Activated CD4-positive, alpha-beta memory T cell treated with anti-CD3 and anti-CD28 coated beads, Interleukin-2, amount 10 ng/mL, durations not matched to agents 7 days and 5 days (primary cell): ENCODE results near the gene EIF4E2. TPM values are rescaled to one million over a fixed set of nuclear protein-coding genes. Genes with fewer than 3 reads are reported as not detected.

ENCODE experiments used
- CTCF ChIA-PET: fragments of 350-600 bp; sonication (Branson Sonifier 250); formaldehyde crosslinking; loops from one replicate; lab custom pipeline; 2021; ENCODE audit warnings: antibody characterized with exemption, inconsistent platforms; lab: Charles Lee
- POLR2A ChIA-PET: fragments of 350-600 bp; sonication (Branson Sonifier 250); formaldehyde crosslinking; loops from one replicate; lab custom pipeline; 2021; ENCODE audit warnings: antibody characterized with exemption; lab: Charles Lee
- DNase-seq: peaks from one replicate; pipeline ENCODE4 v3.0.0-alpha.2; 2020
- H3K27ac Mint-ChIP-seq: one replicate; pipeline ENCODE4 v1.8.0; 2021; ENCODE audit warnings: mild to moderate bottlenecking, mixed read lengths
- H3K27me3 Mint-ChIP-seq: one replicate; pipeline ENCODE4 v1.8.0; 2021; ENCODE audit warnings: mixed read lengths
- H3K36me3 Mint-ChIP-seq: one replicate; pipeline ENCODE4 v1.8.0; 2021; ENCODE audit warnings: low read depth, mixed read lengths
- H3K4me1 Mint-ChIP-seq: one replicate; pipeline ENCODE4 v1.8.0; 2021; ENCODE audit warnings: mixed read lengths
- H3K4me3 Mint-ChIP-seq: one replicate; pipeline ENCODE4 v1.8.0; 2021; ENCODE audit warnings: mild to moderate bottlenecking, mixed read lengths
- H3K9me3 Mint-ChIP-seq: one replicate; pipeline ENCODE4 v1.8.0; 2021; ENCODE audit warnings: mixed read lengths
- total RNA-seq, 2 experiments: library from RNA; stranded (reverse); gene quantifications; one replicate each; pipeline ENCODE4 v1.2.3, GENCODE V29; 2021

The EIF4E2 gene
- total RNA-seq, 2 experiments from 2014 or later = 72.8 to 74.6 TPM

DNA sequence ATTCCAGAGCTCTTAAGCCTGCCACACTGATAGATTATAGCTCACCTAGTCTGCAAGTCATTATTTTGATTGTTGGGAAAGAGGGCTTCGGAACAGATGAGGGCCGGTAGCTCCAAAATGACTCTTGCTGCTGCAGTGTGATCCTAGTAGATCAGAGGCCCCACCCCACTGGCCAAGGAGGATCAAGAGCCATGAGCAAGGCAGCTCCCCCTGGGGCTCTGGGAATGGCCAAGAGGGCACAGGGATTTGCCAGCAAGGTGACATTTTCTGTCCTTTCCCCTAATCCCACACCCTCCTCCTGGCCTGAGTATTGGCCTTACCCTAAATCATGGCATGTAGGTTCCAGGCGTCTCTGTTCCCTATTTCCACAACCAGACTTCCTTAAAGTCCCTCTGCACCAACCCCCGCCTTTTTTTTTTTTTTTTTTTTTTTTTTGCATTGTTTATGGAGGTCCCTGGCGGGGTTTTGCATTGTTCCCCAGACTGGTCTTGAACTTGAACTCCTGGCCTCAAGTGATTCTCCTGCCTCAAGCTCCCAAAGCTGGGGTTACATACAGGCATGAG, 36.5 kb downstream of the EIF4E2 start:
- no peak overlapping the region for H3K27ac Mint-ChIP-seq
- ChIA-PET POLR2A (interaction anchor here (1.4 kb wide), 1 partner anchor 36 kb away, joined by 3 read pairs; no protein-coding TSS in a partner anchor), CTCF (no interaction called here)
- peaks cover 5% of the 10 kb centered on the region for H3K36me3 Mint-ChIP-seq
- DNase-seq = no peak
- H3K9me3 Mint-ChIP-seq = no peaks in the 10 kb centered on the region
- H3K4me3 Mint-ChIP-seq = no peak overlapping the region
- H3K27me3 Mint-ChIP-seq = no peaks in the 10 kb centered on the region
- H3K4me1 Mint-ChIP-seq = no peaks in the 10 kb centered on the region

- H3K4me3 Mint-ChIP-seq = no peak overlapping the region
- no peaks in the 10 kb centered on the region for H3K27me3 Mint-ChIP-seq
- CTCF ChIA-PET = no interaction called here
- no peaks in the 10 kb centered on the region for H3K9me3 Mint-ChIP-seq
- peaks cover under 1% of the 10 kb centered on the region for H3K36me3 Mint-ChIP-seq
- H3K27ac Mint-ChIP-seq = no peak overlapping the region
- H3K4me1 Mint-ChIP-seq = peaks cover 3% of the 10 kb centered on the region
- POLR2A ChIA-PET = no interaction called here
- no peak for DNase-seq
Observed at GRCh38 chr2:232587512-232587911, 37.0 kb downstream of the EIF4E2 start.

GRCh38 chr2:232588031-232588430, 37.5 kb downstream of the EIF4E2 start:
- H3K9me3 Mint-ChIP-seq = no peaks in the 10 kb centered on the region
- no peaks in the 10 kb centered on the region for H3K36me3 Mint-ChIP-seq
- CTCF ChIA-PET = no interaction called here
- POLR2A ChIA-PET = no interaction called here
- H3K27ac Mint-ChIP-seq = no peak overlapping the region
- peaks cover 6% of the 10 kb centered on the region for H3K4me1 Mint-ChIP-seq
- H3K4me3 Mint-ChIP-seq = no peak overlapping the region
- DNase-seq = no peak
- no peaks in the 10 kb centered on the region for H3K27me3 Mint-ChIP-seq

DNA sequence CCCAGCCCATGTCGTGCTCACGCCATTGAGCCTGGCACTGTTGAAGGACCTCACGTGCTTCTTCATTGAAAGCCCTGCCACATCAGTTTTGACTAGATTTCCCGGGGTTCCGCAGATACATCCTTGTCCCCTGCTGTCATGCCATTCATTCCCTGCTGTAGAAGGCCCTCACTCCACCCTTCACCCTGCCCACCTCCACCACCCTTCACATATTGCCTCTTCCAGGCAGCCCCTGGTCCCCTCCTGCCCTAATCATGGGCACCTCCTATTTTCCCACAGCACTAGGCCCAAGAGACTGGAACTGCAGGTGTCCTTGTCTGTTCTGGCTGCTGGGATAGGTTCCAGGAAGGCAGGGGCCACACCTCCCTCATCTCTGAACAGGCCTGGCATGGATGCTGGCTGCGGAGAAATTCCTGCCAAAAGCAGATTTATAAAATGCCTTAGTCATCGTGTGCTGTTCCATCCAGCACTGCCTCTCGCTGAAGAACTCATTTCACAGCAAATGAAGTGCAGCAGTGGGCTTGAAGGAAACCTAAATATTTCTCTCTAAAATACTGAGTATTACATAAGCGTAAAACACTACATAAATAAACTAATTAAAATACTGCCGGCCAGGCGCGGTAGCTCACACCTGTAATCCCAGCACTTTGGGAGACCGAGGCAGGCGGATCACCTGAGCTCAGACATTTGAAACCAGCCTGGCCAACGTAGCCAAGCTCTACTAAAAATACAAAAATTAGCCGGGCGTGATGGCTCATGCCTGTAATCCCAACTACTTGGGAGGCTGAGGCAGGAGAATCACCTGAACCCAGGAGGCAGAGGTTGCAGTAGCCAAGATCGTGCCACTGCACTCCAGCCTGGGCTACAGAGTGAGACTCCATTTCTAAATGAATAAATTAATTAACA, 38.4 kb downstream of the EIF4E2 start:
- ChIA-PET POLR2A (no interaction called here), CTCF (no interaction called here)
- Mint-ChIP-seq H3K4me1 (peaks cover 11% of the 10 kb centered on the region), H3K36me3 (no peaks in the 10 kb centered on the region), H3K4me3 (no peak overlapping the region), H3K9me3 (no peaks in the 10 kb centered on the region), H3K27ac (no peak overlapping the region), H3K27me3 (no peaks in the 10 kb centered on the region)
- DNase-seq = no peak

GRCh38 chr2:232592772-232593395, 42.4 kb downstream of the EIF4E2 start:
- H3K4me3 Mint-ChIP-seq = no peak overlapping the region

DNA sequence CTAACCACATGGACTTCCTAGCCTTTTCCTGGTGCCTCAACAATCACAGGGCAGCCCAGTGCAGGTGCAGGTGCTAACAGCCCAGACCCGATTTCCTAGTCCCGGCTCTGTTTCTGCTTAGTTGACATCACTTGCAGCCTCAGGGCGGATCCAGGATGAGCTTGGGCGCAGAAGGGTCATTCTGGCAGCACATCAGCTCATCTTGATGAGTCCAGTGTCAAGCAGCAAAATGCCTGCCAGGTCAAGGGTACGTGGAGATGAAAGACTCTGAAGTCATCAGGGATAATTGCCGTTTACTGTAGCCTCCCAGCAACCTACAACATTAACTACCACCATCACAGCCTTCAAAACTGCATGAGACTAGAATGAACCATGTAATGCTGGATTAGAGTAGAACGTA, 43.5 kb downstream of the EIF4E2 start:
- no peaks in the 10 kb centered on the region for H3K36me3 Mint-ChIP-seq

More at GRCh38 chr2:232592772-232593395, 42.4 kb downstream of the EIF4E2 start:
- Mint-ChIP-seq H3K27me3 (no peaks in the 10 kb centered on the region), H3K9me3 (no peaks in the 10 kb centered on the region), H3K36me3 (no peaks in the 10 kb centered on the region), H3K27ac (no peak overlapping the region), H3K4me1 (peaks cover 11% of the 10 kb centered on the region)
- DNase-seq = no peak
- CTCF ChIA-PET = interaction anchor here (2.6 kb wide), 1 partner anchor 12 kb away, joined by 7 read pairs; no protein-coding TSS in a partner anchor
- POLR2A ChIA-PET = no interaction called here

DNA sequence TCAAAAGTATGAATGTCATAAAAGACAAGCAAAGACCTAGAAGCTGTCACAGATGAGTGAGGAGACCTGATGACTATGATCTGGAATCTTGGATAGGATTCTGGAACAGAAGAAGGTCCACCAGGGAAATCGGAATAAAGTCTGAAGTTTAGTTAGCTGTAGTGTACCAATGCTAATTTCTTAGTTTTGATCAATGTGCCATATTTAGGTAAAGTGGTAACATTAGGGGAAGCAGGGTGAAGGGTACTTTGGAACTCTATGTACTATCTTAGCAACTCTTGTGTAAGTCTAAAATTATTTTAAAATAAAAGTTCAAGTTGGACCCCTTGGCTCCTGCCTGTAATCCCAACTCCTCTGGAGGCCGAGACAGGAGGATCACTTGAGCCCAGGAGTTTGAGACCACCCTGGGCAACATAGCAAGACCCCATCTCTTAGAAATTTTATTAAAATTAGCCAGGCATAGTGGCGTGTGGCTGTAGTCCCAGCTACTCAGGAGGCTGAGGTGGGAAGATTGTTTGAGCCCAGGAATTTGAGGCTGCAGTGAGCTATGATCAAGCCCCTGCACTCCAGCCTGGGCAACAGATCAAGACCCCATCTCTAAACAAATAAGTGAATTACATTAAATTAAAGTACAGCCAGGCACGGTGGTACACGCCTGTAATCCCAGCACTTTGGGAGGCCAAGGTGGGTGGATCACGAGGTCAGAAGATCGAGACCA, 47.0 kb downstream of the EIF4E2 start:
- Mint-ChIP-seq H3K36me3 (no peaks in the 10 kb centered on the region), H3K9me3 (no peaks in the 10 kb centered on the region), H3K4me1 (peaks cover 8% of the 10 kb centered on the region), H3K4me3 (no peak overlapping the region), H3K27ac (no peak overlapping the region), H3K27me3 (no peaks in the 10 kb centered on the region)
- ChIA-PET POLR2A (no interaction called here), CTCF (no interaction called here)
- no peak for DNase-seq

More for the DNA sequence above, 43.5 kb downstream of the EIF4E2 start:
- POLR2A ChIA-PET = no interaction called here
- Mint-ChIP-seq H3K27ac (no peak overlapping the region), H3K27me3 (no peaks in the 10 kb centered on the region), H3K4me3 (no peak overlapping the region), H3K4me1 (peaks cover 11% of the 10 kb centered on the region), H3K9me3 (no peaks in the 10 kb centered on the region)
- CTCF ChIA-PET = interaction anchor here (2.6 kb wide), 1 partner anchor 11 kb away, joined by 7 read pairs; no protein-coding TSS in a partner anchor
- DNase-seq = no peak

DNA sequence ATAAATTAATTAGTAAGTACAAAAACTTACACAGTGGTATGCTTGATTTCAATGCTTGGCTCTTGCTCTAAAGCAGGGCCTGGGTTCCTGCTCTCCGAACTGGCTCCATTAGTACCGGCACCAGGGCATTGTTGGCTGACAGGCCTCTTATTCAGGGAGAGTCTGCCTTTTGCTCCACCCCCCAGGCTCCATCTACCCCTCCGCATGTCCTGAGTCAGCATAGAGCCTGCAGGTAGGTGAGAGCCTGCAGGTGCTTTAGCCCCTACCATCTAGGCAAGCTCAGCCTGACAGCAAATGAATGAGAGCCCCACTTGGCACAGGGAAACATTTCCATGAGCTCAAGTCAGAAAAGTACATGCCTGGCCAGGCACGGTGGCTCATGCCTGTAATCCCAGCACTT, 47.8 kb downstream of the EIF4E2 start:
- H3K4me1 Mint-ChIP-seq = peaks cover 2% of the 10 kb centered on the region
- CTCF ChIA-PET = no interaction called here
- no peak overlapping the region for H3K27ac Mint-ChIP-seq
- no peaks in the 10 kb centered on the region for H3K9me3 Mint-ChIP-seq
- H3K27me3 Mint-ChIP-seq = peaks cover under 1% of the 10 kb centered on the region
- POLR2A ChIA-PET = no interaction called here
- H3K36me3 Mint-ChIP-seq = no peaks in the 10 kb centered on the region
- DNase-seq = no peak
- no peak overlapping the region for H3K4me3 Mint-ChIP-seq

GRCh38 chr2:232600053-232600773, 49.7 kb downstream of the EIF4E2 start:
- H3K4me3 Mint-ChIP-seq = no peak overlapping the region
- H3K27me3 Mint-ChIP-seq = peaks cover 13% of the 10 kb centered on the region
- DNase-seq = no peak
- no peaks in the 10 kb centered on the region for H3K9me3 Mint-ChIP-seq
- POLR2A ChIA-PET = no interaction called here
- no peaks in the 10 kb centered on the region for H3K36me3 Mint-ChIP-seq
- H3K27ac Mint-ChIP-seq = no peak overlapping the region
- no peaks in the 10 kb centered on the region for H3K4me1 Mint-ChIP-seq
- CTCF ChIA-PET = no interaction called here

- ChIA-PET POLR2A (no interaction called here), CTCF (interaction anchor here (0.7 kb wide), 1 partner anchor 418 kb away, joined by 5 read pairs; no protein-coding TSS in a partner anchor)
- H3K36me3 Mint-ChIP-seq = no peaks in the 10 kb centered on the region
- DNase-seq = no peak
- H3K4me3 Mint-ChIP-seq = no peak overlapping the region
- peaks cover 10% of the 10 kb centered on the region for H3K4me1 Mint-ChIP-seq
- H3K9me3 Mint-ChIP-seq = no peaks in the 10 kb centered on the region
- H3K27me3 Mint-ChIP-seq = peaks cover 13% of the 10 kb centered on the region
- H3K27ac Mint-ChIP-seq = no peak overlapping the region
Observed at GRCh38 chr2:232603283-232603682, 52.8 kb downstream of the EIF4E2 start.

GRCh38 chr2:232604535-232604934, 54.0 kb downstream of the EIF4E2 start:
- no peak overlapping the region for H3K27ac Mint-ChIP-seq
- peaks cover 13% of the 10 kb centered on the region for H3K27me3 Mint-ChIP-seq
- ChIA-PET CTCF (interaction anchor here (1.7 kb wide), 1 partner anchor 10 kb away, joined by 7 read pairs; no protein-coding TSS in a partner anchor), POLR2A (no interaction called here)
- H3K4me1 Mint-ChIP-seq = peaks cover 10% of the 10 kb centered on the region
- no peaks in the 10 kb centered on the region for H3K36me3 Mint-ChIP-seq
- H3K4me3 Mint-ChIP-seq = no peak overlapping the region
- H3K9me3 Mint-ChIP-seq = no peaks in the 10 kb centered on the region
- DNase-seq = no peak

GRCh38 chr2:232607011-232607410, 56.5 kb downstream of the EIF4E2 start:
- peaks cover 10% of the 10 kb centered on the region for H3K4me1 Mint-ChIP-seq
- H3K4me3 Mint-ChIP-seq = no peak overlapping the region
- H3K27ac Mint-ChIP-seq = no peak overlapping the region
- ChIA-PET CTCF (interaction anchor here (0.7 kb wide), 1 partner anchor 454 kb away, joined by 5 read pairs; no protein-coding TSS in a partner anchor), POLR2A (no interaction called here)
- peaks cover 13% of the 10 kb centered on the region for H3K27me3 Mint-ChIP-seq
- H3K36me3 Mint-ChIP-seq = no peaks in the 10 kb centered on the region
- H3K9me3 Mint-ChIP-seq = no peaks in the 10 kb centered on the region
- DNase-seq = no peak
